ENCODE measurements around the gene BBLN. TPM values are rescaled to one million over a fixed set of nuclear protein-coding genes. Genes with fewer than 3 reads are reported as not detected.

BBLN gene
- total RNA-seq, 1 experiment from 2014 or later, result 180 TPM

DNA sequence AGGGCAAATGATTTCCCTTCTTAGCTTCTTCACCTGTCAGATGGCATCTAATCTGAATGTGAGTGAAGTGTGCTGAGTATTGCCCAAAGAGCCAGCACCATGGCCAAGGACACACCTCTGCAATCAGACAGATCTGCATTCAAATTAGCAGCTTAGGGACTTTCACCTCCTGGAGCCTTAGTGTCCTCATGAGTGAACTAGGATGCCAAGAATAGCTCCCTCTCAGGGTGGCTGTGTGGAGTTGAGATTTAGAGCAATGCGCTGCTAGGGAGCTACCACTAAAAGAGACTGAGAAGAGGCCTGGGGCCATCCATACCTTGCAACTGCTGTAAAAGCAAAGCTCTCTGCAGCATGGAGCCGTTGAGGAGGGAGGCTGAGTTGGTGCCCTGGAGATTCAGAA, 29.9 kb downstream of the BBLN start:
- no peak for DNase-seq (ENCODE audit: low read depth)

GRCh38 chr9:128190516-128191405, 30.7 kb downstream of the BBLN start:
- no peak for DNase-seq (ENCODE audit: low read depth)

DNA sequence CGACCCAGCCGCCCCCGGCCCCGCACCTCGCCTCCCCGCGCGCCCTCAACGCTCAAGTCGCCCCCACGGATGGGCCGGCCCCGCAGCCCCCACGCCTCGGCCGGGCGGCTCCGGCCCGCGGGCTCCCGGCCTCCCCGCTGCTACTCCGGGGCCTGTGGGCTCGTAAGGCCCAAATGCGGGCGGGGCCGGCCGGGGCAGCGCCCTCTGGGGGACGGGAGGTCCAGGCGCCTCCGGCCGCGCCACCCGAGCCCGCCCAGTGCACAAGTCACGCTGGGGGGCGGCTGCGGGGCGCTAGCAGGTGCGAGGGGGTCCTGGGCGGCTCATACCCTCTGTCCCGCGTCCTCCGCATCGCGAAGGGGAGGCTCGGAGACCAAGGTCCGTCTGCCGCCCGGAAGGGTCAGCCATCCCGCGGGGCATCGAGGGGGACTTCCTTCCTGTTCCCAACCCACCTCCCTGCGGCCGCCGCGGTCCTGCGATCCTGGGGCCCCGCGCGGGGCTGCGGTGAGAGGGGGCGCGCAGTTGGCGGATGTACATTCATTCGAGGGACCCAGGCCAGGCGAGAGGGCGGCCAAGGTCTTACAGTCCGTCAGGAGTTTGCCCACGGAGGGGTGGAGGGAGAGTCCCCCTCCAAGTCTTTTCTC, 31.5 kb downstream of the BBLN start, which contains the start of gene CIZ1:
CIZ1 (minus strand) TSS at position 167 of the 641 bp plus-strand sequence. CDS start 715 bp downstream, outside the sequence.
- peak; percentile 68 for DNase-seq (ENCODE audit: low read depth)

GRCh38 chr9:128192601-128193371, 32.7 kb downstream of the BBLN start:
- DNase-seq (ENCODE audit: low read depth), result no peak

- no peak for DNase-seq (ENCODE audit: low read depth)
These were observed 33.5 kb downstream of the BBLN start for GRCh38 chr9:128193469-128194096.

- DNase-seq (ENCODE audit: low read depth), result peak; percentile 73
These were observed 41.6 kb downstream of the BBLN start for GRCh38 chr9:128201441-128202369.

DNA sequence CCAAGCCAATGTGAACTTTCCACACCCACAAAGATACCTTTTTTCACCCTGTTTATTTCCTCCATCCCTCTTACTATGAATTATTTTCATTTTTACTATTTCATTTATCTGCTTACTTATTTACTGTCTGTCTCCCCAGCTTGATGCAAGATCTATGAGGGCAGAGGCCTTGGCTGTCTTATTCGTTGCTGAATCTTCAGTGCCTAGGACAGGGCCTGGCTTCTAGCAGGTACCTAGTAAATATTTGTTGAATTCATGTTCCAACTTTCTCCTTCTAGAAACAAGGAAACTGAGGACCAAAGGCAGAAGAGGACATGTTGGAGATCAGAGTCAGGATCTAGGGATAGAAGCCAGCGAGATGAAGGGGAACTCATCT, 42.6 kb downstream of the BBLN start:
- DNase-seq (ENCODE audit: low read depth), result no peak

DNA sequence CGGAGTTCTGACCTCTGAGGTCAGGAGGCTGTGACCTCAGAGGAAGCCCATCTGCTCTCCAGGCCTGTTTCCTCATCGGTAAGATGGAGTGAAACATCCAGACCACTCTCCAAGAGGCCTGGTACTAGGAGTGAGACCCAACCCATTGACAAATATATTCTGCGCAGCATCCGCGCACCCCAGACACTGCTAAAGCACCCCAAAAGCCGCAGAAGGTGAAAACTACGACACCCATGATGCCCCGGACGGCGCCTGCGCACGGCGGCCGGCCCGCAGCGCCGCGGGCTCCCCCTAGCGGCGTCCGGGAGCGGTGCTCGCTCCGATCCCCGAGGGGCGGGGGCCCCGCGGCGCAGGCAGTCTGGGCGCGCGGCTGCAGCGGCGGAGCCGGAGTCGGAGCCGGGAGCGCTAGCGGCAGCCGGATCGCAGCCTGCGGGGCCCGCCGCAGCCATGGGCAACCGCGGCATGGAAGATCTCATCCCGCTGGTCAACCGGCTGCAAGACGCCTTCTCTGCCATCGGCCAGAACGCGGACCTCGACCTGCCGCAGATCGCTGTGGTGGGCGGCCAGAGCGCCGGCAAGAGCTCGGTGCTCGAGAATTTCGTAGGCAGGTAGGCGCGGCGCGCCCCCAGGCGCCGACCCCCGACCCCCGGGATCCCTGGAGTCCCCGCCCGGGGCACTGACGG, 43.1 kb downstream of the BBLN start, which contains the start of gene DNM1:
DNM1 (plus strand) TSS at position 356 of the 683 bp plus-strand sequence; CDS start at position 448, 92 bp downstream.
- peak; percentile 32 for DNase-seq (ENCODE audit: low read depth)

DNA sequence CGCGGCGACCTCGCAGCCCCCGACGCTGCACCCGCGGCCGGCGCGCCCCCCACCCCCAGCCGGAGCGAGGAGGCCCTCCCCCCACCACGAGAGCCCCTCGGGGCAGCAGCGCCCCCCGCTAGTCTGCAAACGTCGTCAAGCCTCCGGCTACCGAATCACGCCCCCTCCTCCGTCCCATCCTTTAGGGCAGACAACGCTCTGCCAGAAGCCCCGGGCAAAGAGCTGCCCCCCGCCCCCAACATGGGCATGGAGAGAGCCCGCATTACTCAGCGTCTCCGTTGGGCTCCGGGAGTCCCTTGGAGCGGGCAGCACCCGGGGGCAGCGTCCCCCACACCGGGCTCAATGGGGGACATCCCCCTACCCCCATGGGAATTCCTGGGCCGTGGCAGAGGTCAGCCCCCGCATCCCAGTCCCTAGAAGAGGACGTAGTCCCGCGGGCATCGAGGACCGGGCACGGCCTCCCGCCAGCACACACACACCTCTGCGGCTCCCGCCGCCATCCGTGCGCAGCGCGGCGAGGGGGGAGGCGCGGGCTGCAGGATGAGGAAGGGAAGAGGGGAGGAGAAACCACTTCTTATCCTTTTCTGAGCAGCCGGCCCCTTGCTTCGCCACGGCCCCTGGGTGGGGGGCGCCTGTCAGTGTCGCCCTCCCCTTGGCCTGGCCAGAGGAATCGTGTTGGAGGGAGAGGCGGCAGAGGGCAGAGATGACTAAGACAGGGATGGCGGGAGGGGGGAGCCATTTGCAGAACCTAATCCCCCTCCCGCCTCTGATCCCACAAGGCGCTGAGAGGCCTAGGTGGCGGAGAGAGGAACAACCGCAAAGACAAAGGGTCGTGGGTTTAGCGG, 43.9 kb downstream of the BBLN start:
- DNase-seq (ENCODE audit: low read depth), result peak; percentile 21

DNA sequence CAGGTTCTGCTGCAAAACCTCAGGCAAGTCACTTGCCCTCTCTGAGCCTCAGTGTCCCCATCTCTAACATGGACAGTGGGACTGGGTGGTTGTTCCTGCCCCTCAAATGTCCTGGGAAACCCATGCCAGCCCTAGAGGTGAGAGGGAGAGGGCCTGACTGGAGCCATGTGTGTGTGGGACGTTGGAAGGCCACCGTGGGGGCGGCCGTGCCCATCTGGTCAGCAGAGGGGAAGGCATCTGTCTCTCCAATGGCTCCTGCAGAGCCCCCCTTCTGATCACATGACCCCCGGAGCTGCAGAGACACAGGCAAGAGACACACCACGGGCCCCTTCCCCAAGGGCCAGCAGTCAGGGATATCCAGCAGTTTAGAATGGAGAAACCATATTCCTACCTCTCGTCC, 44.8 kb downstream of the BBLN start:
- DNase-seq (ENCODE audit: low read depth), result no peak

GRCh38 chr9:128205296-128205944, 45.4 kb downstream of the BBLN start:
- no peak for DNase-seq (ENCODE audit: low read depth)

- DNase-seq (ENCODE audit: low read depth), result no peak
These were observed 46.4 kb downstream of the BBLN start for GRCh38 chr9:128206484-128206883.

DNA sequence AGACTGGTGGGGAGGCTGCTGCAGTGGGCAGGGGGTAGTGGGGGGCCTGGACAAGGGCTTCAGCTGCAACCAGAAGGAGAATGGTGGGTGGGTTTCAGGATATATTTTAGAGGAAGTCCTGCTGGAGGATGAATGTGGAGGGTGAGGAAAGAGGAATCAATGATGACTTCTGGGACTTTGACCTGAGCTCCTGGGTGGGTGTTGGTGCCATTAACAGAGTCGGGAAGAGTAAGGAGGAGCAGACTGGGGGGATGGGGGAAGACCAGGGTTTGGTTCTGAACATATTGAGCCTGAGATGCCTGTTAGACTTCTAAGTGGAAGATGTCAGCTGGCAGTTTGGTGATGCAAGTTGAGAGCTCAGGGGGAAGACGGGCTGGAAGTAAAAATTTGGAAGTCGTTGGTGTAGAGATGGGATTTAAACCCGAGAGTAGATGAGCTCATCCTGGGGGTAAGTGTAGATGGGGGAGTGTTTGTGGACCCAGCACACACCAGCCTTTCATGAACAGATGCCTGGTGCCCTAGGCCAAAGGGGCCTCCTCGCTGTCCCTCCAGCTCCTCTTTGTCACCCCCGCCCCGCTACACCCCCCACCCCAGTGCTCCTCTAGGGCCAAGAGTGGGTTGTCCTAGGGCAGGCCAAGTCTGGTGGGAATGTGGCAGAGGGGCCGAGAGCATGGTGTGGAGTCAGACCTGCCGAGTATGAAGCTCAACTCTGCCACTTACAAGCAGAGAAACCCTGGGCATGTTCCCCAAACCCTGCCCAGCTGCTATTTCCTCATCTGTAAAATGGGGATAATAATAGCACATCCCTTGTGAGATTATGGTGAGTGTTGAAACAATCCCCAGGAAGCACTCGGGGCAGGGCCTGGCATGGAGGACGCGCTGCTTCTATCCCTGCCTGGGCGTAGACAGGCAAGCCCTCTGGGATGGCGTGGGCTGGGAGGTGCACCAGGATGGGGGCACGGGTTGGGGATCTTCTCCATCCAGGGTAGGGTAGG, 47.1 kb downstream of the BBLN start:
- no peak for DNase-seq (ENCODE audit: low read depth)

DNA sequence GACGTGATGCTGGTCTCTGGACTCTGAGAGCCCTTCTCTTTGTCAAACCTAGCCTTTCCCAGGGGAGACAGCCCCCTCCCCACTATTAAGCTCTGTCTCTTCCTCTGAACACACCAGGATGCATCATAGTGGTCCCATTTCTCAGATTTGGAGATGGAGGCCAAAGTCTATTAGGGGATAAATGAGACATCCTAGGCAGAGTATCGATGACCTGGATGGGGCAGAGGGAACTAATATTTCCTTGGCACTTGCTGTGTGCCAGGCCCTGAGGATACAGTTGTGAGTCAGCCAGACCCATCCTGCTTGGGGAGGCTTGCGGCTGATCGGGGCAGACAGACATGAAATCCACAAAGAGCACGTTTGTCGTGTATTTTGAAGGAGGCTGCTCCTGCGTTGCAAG, 48.3 kb downstream of the BBLN start:
- DNase-seq (ENCODE audit: low read depth), result no peak

DNA sequence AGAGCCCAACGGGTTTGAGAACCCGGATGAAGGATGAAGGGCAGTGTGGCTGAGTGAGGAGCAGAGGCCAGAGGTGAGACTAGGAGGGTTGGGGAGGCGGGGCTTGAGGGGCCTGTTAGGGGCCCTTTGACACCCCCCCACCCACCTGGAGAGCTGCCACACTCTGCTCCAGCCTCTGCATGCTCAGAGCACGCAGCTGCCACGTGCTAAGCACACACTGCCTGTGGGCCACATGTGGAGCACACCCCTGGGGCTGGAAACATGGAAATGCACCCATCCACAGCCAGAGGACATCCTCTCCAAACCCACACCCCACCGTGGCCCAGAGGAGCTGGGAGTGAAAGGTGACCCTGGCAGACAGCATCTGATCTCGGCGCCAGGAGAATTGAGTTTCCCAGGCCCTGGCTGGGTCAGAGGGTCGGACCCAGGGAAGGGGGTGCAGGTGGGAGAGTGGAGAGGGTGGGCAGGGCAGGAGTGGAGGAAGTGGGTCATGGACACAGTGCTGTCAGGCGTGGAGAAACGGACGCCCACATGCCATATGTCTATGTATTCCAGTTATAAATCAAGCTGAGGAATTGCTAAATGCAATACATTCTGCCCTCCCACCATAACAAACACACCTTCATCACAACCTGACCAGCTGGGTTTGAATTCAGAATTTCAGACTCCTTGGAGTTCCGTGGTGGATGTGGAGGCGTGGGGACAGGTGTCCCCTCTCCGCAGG, 49.0 kb downstream of the BBLN start:
- no peak for DNase-seq (ENCODE audit: low read depth)
